Tibial nerve (tissue), 4 donors: ENCODE data around the gene CRYL1.
A peak's percentile ranks its signal among the peaks of the same experiment; 100 is the strongest.

Experiments
- CTCF ChIP-seq, 5 experiments: fragments of 200-600 bp in 3 of 5; fragments of 450-650 bp in 2 of 5; sonication (generic) in 3 of 5; IDR thresholded peaks; one replicate each; pipeline ENCODE4 v1.5.1; 2016 to 2019; ENCODE audit warnings: antibody characterized with exemption in 5 of 5, mild to moderate bottlenecking in 3 of 5, moderate library complexity in 2 of 5
- EP300 ChIP-seq, 2 donors: sonication (generic); formaldehyde crosslinking; IDR thresholded peaks; one replicate each; pipeline ENCODE4 v1.6.1; 2017; ENCODE audit warnings: antibody characterized with exemption in 2 of 2, mild to moderate bottlenecking in 1 of 2
- POLR2A ChIP-seq, 2 donors: fragments of 450-650 bp; IDR thresholded peaks; one replicate each; pipeline ENCODE4 v1.6.1; 2017; ENCODE audit warnings: antibody characterized with exemption in 2 of 2, mild to moderate bottlenecking in 2 of 2, moderate library complexity in 2 of 2

- peak in 3 of 5 experiments; percentile 20 to 31 (median 27) for TF ChIP-seq CTCF (IDR thresholded peaks at IDR 0.05)
- no peak for TF ChIP-seq EP300 (IDR thresholded peaks at IDR 0.05)
- no peak for TF ChIP-seq POLR2A (IDR thresholded peaks at IDR 0.05)
These were observed 36.4 kb downstream of the CRYL1 start for GRCh38 chr13:20489185-20489820.
